Peyer's patch (tissue), 4 donors: Measurements from ENCODE around the gene PAQR9. TPM values are rescaled to one million over a fixed set of nuclear protein-coding genes. Genes with fewer than 3 reads are reported as not detected.

Experiments used
- DNase-seq, 3 donors: peaks; one replicate each; pipeline ENCODE4 v3.0.0-alpha.2; 2017 to 2019
- H3K27ac ChIP-seq, 4 donors: fragments of 200-600 bp; sonication (generic); one replicate each; pipeline ENCODE4 v1.5.1; 2016 to 2019
- H3K27me3 ChIP-seq, 2 donors: fragments of 200-600 bp; sonication (generic); one replicate each; pipeline ENCODE4 v1.5.1; 2019
- H3K36me3 ChIP-seq, 3 donors: fragments of 200-600 bp; sonication (generic); one replicate each; pipeline ENCODE4 v1.5.1; 2016 to 2019
- H3K4me1 ChIP-seq, 4 donors: fragments of 200-600 bp; sonication (generic); one replicate each; pipeline ENCODE4 v1.5.1; 2016 to 2019
- H3K4me3 ChIP-seq, 4 donors: fragments of 200-600 bp; sonication (generic); 1 replicate in 3 of 4; 2 replicates in 1 of 4; pipeline ENCODE4 v1.5.1; 2016 to 2019; ENCODE audit warnings: mild to moderate bottlenecking in 1 of 4
- H3K9me3 ChIP-seq, 4 donors: fragments of 200-600 bp; sonication (generic); one replicate each; pipeline ENCODE4 v1.5.1; 2016 to 2019; ENCODE audit warnings: mild to moderate bottlenecking in 1 of 4
- POLR2A ChIP-seq, 2 donors: fragments of 450-650 bp; IDR thresholded peaks; one replicate each; pipeline ENCODE4 v1.5.1; 2017; ENCODE audit warnings: antibody characterized with exemption in 2 of 2, mild to moderate bottlenecking in 2 of 2, moderate library complexity in 2 of 2
- total RNA-seq, 4 donors: library from RNA; depleted of rRNA; stranded (reverse); fragments of >200 nt; gene quantifications; one replicate each; pipeline ENCODE4 v1.1.0, GENCODE V29; 2016
- TF ChIP-seq, protein P1 (sequence below), 6 experiments: fragments of 450-650 bp in 4 of 6; fragments of 200-600 bp in 2 of 6; sonication (generic) in 1 of 6; IDR thresholded peaks; one replicate each; pipeline ENCODE4 v1.5.1; 2017 to 2019; ENCODE audit warnings: antibody characterized with exemption in 6 of 6, mild to moderate bottlenecking in 3 of 6, moderate library complexity in 1 of 6

Gene PAQR9
- total RNA-seq, 4 donors from 2014 or later: not detected

DNA sequence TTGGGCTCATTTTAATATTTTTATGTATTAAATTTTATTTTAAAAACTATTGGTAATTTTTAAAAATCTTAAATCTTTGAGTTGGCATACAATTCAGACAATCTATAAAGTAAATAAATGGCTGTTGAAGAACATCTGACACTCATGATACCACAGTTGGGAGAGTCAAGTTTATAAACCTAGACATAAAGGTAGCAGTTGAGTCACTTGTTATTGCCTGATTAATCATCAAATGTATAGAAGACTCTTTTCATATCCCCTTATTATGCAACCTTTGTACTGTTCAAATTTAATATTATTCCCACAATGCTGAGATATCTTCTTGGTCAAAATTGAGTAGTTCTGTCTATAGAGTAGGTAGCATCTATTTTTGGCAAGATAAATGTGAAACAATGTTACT, 19.6 kb downstream of the PAQR9 start:
- H3K36me3 ChIP-seq: no peaks in the 10 kb centered on the region
- H3K27me3 ChIP-seq: no peaks in the 10 kb centered on the region
- no peaks in the 10 kb centered on the region for H3K9me3 ChIP-seq
- TF ChIP-seq, protein P1, sequence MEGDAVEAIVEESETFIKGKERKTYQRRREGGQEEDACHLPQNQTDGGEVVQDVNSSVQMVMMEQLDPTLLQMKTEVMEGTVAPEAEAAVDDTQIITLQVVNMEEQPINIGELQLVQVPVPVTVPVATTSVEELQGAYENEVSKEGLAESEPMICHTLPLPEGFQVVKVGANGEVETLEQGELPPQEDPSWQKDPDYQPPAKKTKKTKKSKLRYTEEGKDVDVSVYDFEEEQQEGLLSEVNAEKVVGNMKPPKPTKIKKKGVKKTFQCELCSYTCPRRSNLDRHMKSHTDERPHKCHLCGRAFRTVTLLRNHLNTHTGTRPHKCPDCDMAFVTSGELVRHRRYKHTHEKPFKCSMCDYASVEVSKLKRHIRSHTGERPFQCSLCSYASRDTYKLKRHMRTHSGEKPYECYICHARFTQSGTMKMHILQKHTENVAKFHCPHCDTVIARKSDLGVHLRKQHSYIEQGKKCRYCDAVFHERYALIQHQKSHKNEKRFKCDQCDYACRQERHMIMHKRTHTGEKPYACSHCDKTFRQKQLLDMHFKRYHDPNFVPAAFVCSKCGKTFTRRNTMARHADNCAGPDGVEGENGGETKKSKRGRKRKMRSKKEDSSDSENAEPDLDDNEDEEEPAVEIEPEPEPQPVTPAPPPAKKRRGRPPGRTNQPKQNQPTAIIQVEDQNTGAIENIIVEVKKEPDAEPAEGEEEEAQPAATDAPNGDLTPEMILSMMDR (IDR thresholded peaks at IDR 0.05): no peak
- no peak for TF ChIP-seq POLR2A (IDR thresholded peaks at IDR 0.05)
- H3K4me3 ChIP-seq: no peak overlapping the region
- no peak for DNase-seq
- no peak overlapping the region for H3K27ac ChIP-seq
- H3K4me1 ChIP-seq: no peaks in the 10 kb centered on the region

DNA sequence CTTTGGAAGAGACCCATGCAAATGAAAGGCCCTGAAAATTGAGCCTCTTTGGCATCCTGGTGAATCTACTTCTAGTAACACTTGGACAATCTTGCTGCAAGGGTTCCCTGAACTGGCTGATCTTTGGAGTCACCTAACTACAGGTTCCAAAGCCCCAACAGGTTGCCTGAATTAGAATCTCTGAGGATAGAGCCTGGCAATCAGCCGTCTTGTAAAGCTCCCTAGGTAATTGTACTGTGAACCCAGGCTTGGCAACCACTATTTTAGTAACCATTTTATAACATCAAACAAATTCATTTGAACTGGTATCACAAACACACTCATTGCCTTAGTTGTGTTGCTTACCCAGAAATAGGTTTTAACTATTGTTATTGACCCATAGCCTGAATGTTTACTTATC, 20.1 kb downstream of the PAQR9 start:
- Histone ChIP-seq H3K27ac (no peak overlapping the region), H3K4me1 (no peaks in the 10 kb centered on the region), H3K9me3 (no peaks in the 10 kb centered on the region), H3K27me3 (no peaks in the 10 kb centered on the region), H3K36me3 (no peaks in the 10 kb centered on the region), H3K4me3 (no peak overlapping the region)
- TF ChIP-seq POLR2A (IDR thresholded peaks at IDR 0.05): no peak
- TF ChIP-seq, protein P1 (IDR thresholded peaks at IDR 0.05): no peak
- no peak for DNase-seq

DNA sequence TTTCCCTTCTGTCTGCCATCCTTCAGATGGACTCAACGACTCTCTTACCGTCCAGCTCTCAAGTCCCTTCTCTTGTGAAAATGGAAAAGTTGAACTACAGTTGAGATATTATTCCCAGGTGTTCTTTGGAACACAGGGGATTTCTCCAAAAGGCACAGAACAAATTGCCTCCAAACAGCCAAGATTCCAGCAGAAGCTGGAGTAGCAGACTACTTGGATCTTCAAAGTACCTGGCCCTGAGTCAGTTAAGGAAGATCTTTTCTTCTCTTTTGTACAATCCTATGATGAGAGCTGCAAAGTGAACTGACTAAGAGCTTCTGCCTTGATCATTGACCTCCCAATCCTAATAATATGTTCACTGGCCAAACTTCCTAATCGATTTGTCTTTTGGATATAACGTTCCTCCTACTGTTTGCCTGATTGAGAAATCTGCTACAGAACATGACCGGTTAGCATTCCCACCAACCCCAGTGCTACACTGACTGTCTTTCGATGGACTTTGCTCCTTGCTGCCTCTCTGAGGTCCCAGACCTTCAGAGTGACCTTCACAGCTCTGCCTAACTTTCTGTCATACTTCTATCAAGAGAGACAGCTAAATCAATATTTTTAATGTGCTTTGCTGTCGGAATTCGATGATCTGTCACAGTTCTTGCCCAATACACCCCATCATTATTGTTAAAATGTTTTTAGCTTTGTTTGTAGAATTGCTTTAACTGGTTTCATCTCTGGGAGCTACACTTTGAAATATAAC, 21.9 kb downstream of the PAQR9 start:
- Histone ChIP-seq H3K4me1 (no peaks in the 10 kb centered on the region), H3K9me3 (no peaks in the 10 kb centered on the region), H3K4me3 (no peak overlapping the region), H3K27me3 (no peaks in the 10 kb centered on the region), H3K27ac (no peak overlapping the region), H3K36me3 (no peaks in the 10 kb centered on the region)
- no peak for TF ChIP-seq POLR2A (IDR thresholded peaks at IDR 0.05)
- TF ChIP-seq, protein P1 (IDR thresholded peaks at IDR 0.05): no peak
- no peak for DNase-seq

DNA sequence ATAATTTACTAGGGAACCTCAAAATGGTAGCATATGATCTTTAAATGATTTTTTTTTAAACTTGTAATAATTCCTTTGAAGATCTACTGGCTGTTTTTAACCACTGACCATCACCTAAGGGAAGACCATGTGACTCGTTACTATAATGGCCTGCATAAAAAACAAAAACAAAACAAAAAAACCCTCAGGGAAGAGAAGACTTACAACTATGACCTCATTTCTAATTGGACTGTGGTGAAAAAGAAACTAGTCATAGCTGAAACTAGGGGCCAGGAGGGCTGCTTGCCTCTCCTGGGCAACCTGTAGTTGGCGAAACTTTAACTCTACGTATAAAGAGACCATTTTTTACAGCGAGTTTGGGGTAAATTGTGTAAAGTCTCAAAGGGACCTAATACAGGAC, 23.0 kb downstream of the PAQR9 start:
- Histone ChIP-seq H3K36me3 (no peaks in the 10 kb centered on the region), H3K4me3 (no peak overlapping the region), H3K9me3 (no peaks in the 10 kb centered on the region), H3K4me1 (no peaks in the 10 kb centered on the region), H3K27ac (no peak overlapping the region), H3K27me3 (no peaks in the 10 kb centered on the region)
- TF ChIP-seq, protein P1 (IDR thresholded peaks at IDR 0.05): no peak
- TF ChIP-seq POLR2A (IDR thresholded peaks at IDR 0.05): no peak
- DNase-seq: no peak

DNA sequence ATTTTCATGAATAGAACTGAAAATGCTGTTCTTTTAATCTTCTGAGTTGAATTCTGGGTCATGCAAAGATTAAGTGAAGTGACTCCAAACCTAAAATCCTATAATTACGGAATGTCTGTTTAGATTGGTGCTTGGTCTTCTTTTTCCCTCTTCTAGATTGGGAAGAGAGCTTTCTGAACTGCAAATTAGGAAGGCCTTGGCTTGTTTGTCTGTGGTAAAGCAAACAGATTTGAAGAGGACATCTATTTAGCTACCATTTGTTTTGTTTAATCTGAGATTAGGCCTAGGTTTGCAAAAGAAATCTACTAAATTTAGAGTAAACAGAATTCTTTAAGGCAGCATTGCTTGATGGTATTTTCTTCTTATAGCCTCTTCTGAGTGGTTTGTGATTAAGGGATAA, 23.5 kb downstream of the PAQR9 start:
- Histone ChIP-seq H3K9me3 (no peaks in the 10 kb centered on the region), H3K4me1 (no peaks in the 10 kb centered on the region), H3K27me3 (no peaks in the 10 kb centered on the region), H3K36me3 (no peaks in the 10 kb centered on the region), H3K27ac (no peak overlapping the region), H3K4me3 (no peak overlapping the region)
- no peak for DNase-seq
- TF ChIP-seq, protein P1 (IDR thresholded peaks at IDR 0.05): no peak
- TF ChIP-seq POLR2A (IDR thresholded peaks at IDR 0.05): no peak
